Tibial artery (tissue), 4 donors: ENCODE results near the gene PDE9A.

ENCODE experiments used
- DNase-seq, 2 donors: peaks; one replicate each; pipeline ENCODE4 v3.0.0-alpha.2; 2019
- H3K27ac ChIP-seq, 2 donors: fragments of 200-600 bp; sonication (generic) in 1 of 2; 1 replicate in 1 of 2; 2 replicates in 1 of 2; pipeline ENCODE4 v1.5.1; 2018 to 2019; ENCODE audit warnings: mild to moderate bottlenecking in 1 of 2
- H3K27me3 ChIP-seq, 2 donors: fragments of 200-600 bp; sonication (generic) in 1 of 2; one replicate each; pipeline versions ENCODE4 v1.5.1 to v1.6.0; 2016 to 2019
- H3K36me3 ChIP-seq, 3 donors: fragments of 200-600 bp; sonication (generic) in 2 of 3; one replicate each; pipeline ENCODE4 v1.5.1; 2016 to 2019; ENCODE audit warnings: mild to moderate bottlenecking in 2 of 3
- H3K4me1 ChIP-seq, 4 donors: fragments of 200-600 bp; sonication (generic) in 2 of 4; 1 replicate in 3 of 4; 2 replicates in 1 of 4; pipeline ENCODE4 v1.5.1; 2016 to 2019
- H3K4me3 ChIP-seq, 2 donors: fragments of 200-600 bp; sonication (generic) in 1 of 2; 1 replicate in 1 of 2; 2 replicates in 1 of 2; pipeline ENCODE4 v1.5.1; 2018 to 2019; ENCODE audit warnings: mild to moderate bottlenecking in 2 of 2
- H3K9me3 ChIP-seq, 3 donors: fragments of 200-600 bp; sonication (generic) in 1 of 3; one replicate each; pipeline ENCODE4 v1.5.1; 2016 to 2019
- intact Hi-C: fragments of 100-400 bp; cut with DNase I; formaldehyde crosslinking; loops from one replicate; pipeline ENCODE4 v1.15.0; 2023; ENCODE audit warnings: low total_unique reads
- TF ChIP-seq, protein P1 (sequence below), 2 experiments: fragments of 200-600 bp in 1 of 2; fragments of 450-650 bp in 1 of 2; IDR thresholded peaks; one replicate each; pipeline ENCODE4 v1.5.1; 2017 to 2019; ENCODE audit warnings: antibody characterized with exemption in 2 of 2, mild to moderate bottlenecking in 1 of 2, moderate library complexity in 1 of 2

PDE9A gene

GRCh38 chr21:42662430-42663199 is 9.2 kb downstream of the PDE9A start:
- TF ChIP-seq, protein P1, sequence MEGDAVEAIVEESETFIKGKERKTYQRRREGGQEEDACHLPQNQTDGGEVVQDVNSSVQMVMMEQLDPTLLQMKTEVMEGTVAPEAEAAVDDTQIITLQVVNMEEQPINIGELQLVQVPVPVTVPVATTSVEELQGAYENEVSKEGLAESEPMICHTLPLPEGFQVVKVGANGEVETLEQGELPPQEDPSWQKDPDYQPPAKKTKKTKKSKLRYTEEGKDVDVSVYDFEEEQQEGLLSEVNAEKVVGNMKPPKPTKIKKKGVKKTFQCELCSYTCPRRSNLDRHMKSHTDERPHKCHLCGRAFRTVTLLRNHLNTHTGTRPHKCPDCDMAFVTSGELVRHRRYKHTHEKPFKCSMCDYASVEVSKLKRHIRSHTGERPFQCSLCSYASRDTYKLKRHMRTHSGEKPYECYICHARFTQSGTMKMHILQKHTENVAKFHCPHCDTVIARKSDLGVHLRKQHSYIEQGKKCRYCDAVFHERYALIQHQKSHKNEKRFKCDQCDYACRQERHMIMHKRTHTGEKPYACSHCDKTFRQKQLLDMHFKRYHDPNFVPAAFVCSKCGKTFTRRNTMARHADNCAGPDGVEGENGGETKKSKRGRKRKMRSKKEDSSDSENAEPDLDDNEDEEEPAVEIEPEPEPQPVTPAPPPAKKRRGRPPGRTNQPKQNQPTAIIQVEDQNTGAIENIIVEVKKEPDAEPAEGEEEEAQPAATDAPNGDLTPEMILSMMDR (IDR thresholded peaks at IDR 0.05) = no peak
- Histone ChIP-seq H3K36me3 (no peaks in the 10 kb centered on the region), H3K4me3 (no peak overlapping the region), H3K27me3 (peaks cover 0 to 46% of the 10 kb centered on the region in 2 donors), H3K9me3 (no peaks in the 10 kb centered on the region), H3K27ac (no peak overlapping the region), H3K4me1 (no peaks in the 10 kb centered on the region)
- intact Hi-C loops = loop anchor here (5.0 kb wide), 1 partner anchor 1125 kb away; no protein-coding TSS in a partner anchor
- DNase-seq = no peak

- Histone ChIP-seq H3K4me3 (no peak overlapping the region), H3K9me3 (no peaks in the 10 kb centered on the region), H3K27me3 (peaks cover 0 to 46% of the 10 kb centered on the region in 2 donors), H3K27ac (no peak overlapping the region), H3K4me1 (no peaks in the 10 kb centered on the region), H3K36me3 (no peaks in the 10 kb centered on the region)
- TF ChIP-seq, protein P1 (IDR thresholded peaks at IDR 0.05) = no peak
- no peak for DNase-seq
- intact Hi-C loops = loop anchor here (5.0 kb wide), 1 partner anchor 1126 kb away; no protein-coding TSS in a partner anchor
These were observed 9.9 kb downstream of the PDE9A start for GRCh38 chr21:42663200-42663750.

- H3K27ac ChIP-seq = no peak overlapping the region
- no peaks in the 10 kb centered on the region for H3K36me3 ChIP-seq
- H3K4me3 ChIP-seq = no peak overlapping the region
- no peaks in the 10 kb centered on the region for H3K4me1 ChIP-seq
- intact Hi-C loops = loop anchor here (5.0 kb wide), 1 partner anchor 1127 kb away; no protein-coding TSS in a partner anchor
- peaks cover 0 to 46% of the 10 kb centered on the region in 2 donors for H3K27me3 ChIP-seq
- DNase-seq = no peak
- H3K9me3 ChIP-seq = no peaks in the 10 kb centered on the region
- TF ChIP-seq, protein P1 (IDR thresholded peaks at IDR 0.05) = no peak
These were observed 10.6 kb downstream of the PDE9A start for GRCh38 chr21:42663860-42664535.

DNA sequence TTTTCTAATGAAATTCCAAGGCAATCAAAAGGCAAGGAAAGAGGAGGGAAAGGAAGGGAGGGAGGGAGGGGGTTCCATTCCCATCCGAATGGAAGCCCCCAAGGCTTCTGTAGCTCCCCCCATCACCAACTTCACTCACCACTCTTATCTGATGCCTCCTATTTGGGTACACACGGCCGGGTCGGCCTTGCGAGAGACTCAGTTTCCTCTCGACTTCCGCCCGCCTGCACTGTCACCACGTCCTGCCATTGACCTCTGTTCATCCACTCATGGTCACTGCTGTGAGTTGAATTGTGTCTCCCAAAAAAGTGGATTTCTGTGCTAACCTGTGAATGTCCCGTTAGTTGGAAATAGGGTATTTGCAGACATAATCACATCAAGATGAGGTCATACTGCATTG is 11.2 kb downstream of the PDE9A start:
- Histone ChIP-seq H3K9me3 (no peaks in the 10 kb centered on the region), H3K27me3 (peaks cover 0 to 42% of the 10 kb centered on the region in 2 donors), H3K4me1 (no peaks in the 10 kb centered on the region), H3K36me3 (no peaks in the 10 kb centered on the region), H3K27ac (no peak overlapping the region), H3K4me3 (no peak overlapping the region)
- intact Hi-C loops = loop anchor here (5.0 kb wide), 1 partner anchor 1127 kb away; no protein-coding TSS in a partner anchor
- TF ChIP-seq, protein P1 (IDR thresholded peaks at IDR 0.05) = no peak
- DNase-seq = no peak

GRCh38 chr21:42665026-42665425 is 11.6 kb downstream of the PDE9A start:
- DNase-seq = no peak
- Histone ChIP-seq H3K27me3 (peaks cover 0 to 37% of the 10 kb centered on the region in 2 donors), H3K9me3 (no peaks in the 10 kb centered on the region), H3K4me1 (no peaks in the 10 kb centered on the region), H3K27ac (no peak overlapping the region), H3K4me3 (no peak overlapping the region), H3K36me3 (no peaks in the 10 kb centered on the region)
- TF ChIP-seq, protein P1 (IDR thresholded peaks at IDR 0.05) = no peak
- intact Hi-C loops = no loop called here
